HEK293T (cell line): ENCODE data around the gene TATDN3.

Experiments used
- BHLHE40 ChIP-seq: fragments of 450-650 bp; IDR thresholded peaks from 2 replicates; pipeline ENCODE4 v1.6.1; 2016; ENCODE audit warnings: mild to moderate bottlenecking, moderate library complexity, borderline replicate concordance
- HDGF ChIP-seq: fragments of 450-650 bp; IDR thresholded peaks from 2 replicates; pipeline ENCODE4 v1.6.1; 2017; ENCODE audit warnings: antibody characterized with exemption, borderline replicate concordance
- SP1 ChIP-seq: fragments of 450-650 bp; IDR thresholded peaks from 2 replicates; pipeline ENCODE4 v1.6.1; 2017
- SUZ12 ChIP-seq: fragments of 450-650 bp; IDR thresholded peaks from 2 replicates; pipeline ENCODE4 v1.6.1; 2016; ENCODE audit warnings: mild to moderate bottlenecking

DNA sequence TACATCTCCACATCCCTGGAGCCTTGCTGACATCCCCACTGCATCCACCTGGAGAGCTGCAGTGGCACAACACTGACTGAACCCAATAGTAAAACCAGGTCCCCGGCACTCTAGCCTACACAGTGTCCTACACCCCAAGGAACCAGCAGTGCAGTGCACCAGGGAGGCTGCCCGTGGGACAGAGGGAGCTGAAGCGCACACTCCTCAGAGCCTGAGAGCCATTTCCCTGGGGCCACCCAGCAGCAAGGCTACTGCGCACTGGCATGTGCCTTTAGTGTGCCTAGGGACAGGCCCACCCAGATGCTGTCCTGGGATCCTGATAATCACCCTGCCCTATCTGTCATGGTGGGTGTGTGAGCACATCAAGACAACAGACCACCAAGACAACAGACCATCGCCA lies 32.0 kb upstream of the TATDN3 start:
- TF ChIP-seq SP1, result no peak
- no peak for TF ChIP-seq HDGF
- no peak for TF ChIP-seq BHLHE40
- no peak for TF ChIP-seq SUZ12
